ENCODE data around the gene FNDC10.
A peak's percentile ranks its signal among the peaks of the same experiment; 100 is the strongest.
"Not testable (repeated sequence)": the region's sequence is repeated elsewhere in the genome, so short reads cannot be mapped to it uniquely, and the experiment has no call there.

The FNDC10 gene

GRCh38 chr1:1599935-1600860, at the start of gene FNDC10:
Gene FNDC10, minus strand, starts transcription at chr1:1600135. Its CDS starts 120 bp downstream, at chr1:1600015.
- DNase-seq = peak; percentile 34

GRCh38 chr1:1648265-1648664, 48.3 kb upstream of the FNDC10 start:
- DNase-seq = not testable (repeated sequence)

DNA sequence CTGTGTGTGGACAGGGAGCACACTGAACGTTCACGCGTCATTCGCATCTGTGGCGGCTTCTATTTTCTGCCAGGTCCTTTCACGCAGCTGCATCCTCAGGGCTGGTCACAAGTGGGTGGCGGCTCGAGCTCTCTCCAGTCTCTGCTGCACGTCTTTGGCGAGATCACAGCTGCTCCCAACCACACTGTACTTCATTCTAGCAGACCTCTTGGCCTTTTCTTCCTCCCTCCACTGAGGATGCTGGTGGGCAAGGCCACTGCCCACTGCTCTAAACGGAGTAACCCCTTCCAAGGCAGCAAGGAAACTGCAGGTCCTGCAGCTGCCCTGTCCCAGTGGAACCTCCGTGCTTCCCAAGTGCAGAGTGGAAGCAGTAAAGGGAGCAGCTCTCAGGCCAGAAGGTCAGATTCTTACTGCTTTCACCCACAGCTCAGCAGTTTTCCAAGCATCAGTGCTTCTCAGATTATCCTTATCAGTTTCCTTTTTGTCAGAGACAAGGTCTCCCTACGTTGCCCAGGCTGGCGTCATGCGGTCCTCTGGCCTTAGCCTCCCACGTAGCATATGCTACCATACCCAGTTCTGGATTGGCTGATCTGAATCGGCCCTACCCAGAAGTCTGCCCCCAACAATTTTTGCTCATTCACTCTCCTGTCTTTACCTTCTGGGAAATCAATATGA, 47.8 kb upstream of the FNDC10 start:
- not testable (repeated sequence) for DNase-seq

DNA sequence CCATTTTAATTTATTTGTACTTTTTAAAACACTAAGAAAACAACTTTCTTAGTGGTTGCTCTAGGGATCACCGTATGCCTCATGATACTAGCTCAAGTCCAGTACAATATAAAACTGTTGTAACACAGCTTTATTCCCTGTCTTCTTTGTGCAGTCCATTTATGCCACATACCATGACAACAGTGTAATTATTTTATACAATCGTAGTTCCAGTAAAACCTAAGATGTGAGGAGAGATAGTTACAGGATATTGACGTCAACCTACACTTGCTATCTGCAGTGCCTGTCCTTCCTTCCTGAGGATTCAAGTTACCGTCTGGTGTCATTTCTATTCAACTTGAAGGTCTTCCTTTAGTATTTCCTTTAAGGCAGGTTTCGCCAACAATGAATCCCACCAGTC, 46.4 kb upstream of the FNDC10 start:
- not testable (repeated sequence) for DNase-seq

- not testable (repeated sequence) for DNase-seq
Measured at GRCh38 chr1:1640711-1641461, 41.0 kb upstream of the FNDC10 start.

- DNase-seq = not testable (repeated sequence)
Measured at GRCh38 chr1:1640081-1640480, 40.1 kb upstream of the FNDC10 start.

DNA sequence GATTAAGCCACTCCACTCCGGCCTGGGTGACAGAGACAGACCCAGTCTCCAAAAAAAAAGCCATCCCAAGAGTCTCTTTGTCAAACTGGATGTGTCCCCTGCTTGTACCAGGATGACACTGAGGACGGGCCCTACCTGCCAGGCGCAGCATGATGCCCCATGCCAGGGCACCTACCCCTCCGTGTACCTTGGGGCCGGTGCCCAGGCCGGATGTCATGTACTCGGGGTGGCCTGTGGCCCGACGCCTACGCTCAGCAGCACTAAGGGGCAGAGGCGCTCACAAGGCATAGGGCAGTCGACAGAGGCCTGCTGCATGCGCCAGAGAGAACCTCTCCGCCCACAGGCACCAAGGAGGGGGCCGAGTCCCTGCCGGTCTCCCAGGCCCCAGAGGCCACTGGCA, 39.4 kb upstream of the FNDC10 start:
- not testable (repeated sequence) for DNase-seq

- not testable (repeated sequence) for DNase-seq
Measured at GRCh38 chr1:1638528-1638927, 38.6 kb upstream of the FNDC10 start.

- DNase-seq = not testable (repeated sequence)
Measured at GRCh38 chr1:1637479-1637875, 37.5 kb upstream of the FNDC10 start.

DNA sequence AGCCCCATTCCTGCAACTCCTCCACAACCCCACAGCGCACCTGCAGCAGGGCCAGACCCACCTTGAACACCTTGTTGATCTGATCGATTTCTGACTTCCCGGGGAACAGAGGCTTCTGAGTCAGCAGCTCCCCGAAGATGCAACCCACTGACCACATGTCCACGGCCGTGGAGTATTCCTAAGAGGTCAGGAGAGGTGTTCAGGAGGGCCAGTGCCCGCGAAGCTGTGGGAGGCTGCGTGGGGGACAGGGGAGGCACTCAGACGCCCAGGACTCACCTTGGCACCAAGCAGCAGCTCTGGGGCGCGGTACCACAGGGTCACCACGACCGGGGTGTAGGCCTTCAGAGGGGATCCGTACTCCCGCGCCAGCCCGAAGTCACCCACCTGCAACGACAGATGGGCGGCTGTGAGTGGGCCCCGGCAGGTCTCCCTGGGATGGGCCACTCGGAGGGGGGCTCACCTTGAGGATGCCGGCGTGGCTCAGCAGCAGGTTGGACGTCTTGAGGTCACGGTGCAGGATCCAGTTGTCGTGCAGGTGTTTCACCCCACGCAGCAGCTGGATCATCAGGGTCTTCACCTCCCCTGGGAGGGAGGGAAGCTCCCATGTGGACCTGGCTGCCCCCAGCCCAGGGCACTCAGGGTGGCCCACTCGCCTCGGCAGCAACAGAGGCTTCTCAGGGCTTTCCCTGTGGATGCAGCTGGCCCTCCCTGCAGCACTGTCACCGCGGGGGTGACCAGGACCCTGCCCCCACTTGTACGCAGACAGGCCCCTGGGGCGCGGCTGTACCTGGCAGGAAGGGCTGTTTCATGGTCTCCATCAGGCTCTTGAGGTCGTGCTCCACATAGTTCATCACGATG, 36.9 kb upstream of the FNDC10 start:
- DNase-seq = not testable (repeated sequence)

DNA sequence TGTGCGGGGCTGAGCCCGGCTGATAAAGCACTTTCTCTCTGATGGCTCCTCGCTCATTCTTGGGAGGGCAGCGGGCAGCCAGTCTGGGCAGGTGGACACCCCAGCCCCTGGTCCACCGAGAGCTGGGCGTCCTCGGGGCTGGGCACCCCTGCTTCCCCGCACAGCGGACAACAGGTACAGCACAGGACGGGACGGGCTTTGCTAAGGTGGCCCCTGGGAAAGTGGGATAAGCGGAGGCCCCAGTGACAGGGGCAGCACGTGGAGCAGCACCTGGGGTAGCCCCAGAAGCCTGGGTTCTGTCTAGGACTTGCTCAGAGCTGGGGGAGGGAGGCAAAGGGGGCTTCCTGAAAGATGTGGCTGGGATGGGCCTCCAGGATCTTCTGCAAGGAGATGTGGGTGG, 34.7 kb upstream of the FNDC10 start:
- DNase-seq = not testable (repeated sequence)

DNA sequence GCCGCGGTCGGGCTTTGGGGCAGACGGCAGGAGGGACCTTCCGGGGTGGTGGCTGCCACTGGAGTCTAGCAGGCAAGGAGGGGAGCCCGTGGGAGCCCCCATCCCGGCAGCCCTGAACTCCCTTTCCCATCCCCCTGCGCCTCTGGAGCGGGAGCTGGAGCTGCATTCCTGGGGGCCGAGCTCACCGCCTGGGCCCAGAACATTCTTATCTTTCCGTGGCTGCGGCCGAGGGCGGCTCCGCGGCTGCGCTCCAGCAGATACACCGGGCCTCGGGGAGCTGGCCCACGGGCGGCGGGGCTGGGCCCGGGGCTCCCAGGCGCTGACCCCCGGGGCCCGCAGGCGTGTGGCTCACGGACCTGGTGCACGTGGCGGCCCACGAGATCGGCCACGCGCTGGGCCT, 33.5 kb upstream of the FNDC10 start:
- not testable (repeated sequence) for DNase-seq

GRCh38 chr1:1631782-1632420, 32.0 kb upstream of the FNDC10 start, which contains the start of gene MMP23B:
Gene MMP23B, plus strand, starts transcription at chr1:1632173. Its CDS starts 46 bp downstream, at chr1:1632219.
- DNase-seq = peak; percentile 53

DNA sequence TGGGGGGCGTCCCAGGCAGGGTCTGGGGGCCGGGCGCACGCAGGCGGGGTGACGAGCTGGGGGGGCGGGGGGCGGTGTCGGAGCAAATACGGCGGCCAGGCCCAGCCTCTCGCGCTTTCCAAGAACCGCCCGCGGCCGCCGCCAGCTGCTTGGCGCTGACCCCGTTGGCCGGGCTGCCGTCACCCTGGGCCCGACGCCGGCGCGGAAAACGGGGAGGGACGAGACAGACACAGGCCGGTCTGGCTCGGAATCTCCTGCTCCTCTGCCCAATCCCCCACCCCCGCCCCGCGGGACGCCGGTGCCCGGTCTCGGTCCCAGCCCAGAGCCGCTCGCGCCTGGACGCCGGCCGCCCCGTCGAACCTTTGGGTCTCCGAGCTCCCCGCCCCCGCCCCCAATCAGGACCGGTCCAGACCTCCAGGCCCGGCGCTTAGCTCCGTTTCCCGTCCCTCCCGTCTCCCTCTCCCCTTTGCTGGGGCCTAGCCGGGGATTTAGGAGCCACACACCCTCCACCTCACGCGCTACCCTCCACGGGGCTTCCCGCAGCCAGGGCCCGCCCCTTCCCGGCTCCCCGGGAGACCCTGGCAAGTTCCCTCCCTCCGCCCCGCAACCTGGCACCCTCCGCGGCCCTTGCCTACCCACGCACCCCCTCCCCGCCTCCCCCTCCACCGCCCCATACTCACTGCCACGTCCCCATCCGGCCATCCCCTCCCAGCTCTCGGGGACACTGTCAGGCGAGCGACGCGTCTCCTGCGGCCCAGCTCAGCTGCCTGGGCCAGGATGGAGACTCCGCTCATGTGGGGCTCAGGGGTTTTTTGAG, 31.2 kb upstream of the FNDC10 start:
- peak; percentile 37 for DNase-seq

DNA sequence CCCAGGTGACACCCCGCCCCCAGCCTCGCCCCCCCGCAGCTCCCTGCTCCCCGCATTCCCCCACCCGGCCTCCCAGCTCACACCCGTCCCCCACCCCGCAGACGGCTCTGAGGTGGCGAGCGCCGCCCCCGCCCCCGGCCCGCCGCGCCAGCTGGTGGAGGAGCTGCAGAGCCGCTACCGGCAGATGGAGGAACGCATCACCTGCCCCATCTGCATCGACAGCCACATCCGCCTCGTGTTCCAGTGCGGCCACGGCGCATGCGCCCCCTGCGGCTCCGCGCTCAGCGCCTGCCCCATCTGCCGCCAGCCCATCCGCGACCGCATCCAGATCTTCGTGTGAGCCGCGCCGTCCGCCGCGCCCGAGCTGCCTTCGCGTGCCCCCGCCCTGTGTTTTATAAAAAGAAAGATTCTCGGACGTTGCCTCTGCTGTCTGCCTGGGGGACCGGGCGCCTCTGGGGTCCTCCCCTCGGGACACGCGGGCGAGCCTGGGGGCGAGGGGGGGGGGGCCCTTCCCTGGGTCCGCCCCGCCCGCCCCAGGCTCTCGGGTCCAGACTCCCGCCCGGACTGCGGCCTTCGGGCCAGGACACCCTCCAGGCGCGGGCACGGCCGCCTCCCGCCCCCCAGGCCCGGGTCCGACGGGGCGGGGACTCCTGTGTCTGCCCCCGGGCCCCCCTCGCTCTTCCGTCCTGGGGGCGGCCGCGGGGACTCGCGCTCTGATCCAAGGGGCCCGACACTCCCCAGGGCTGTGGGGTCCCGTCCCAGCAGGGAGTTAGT, 30.4 kb upstream of the FNDC10 start:
- DNase-seq = peak; percentile 92

- peak; percentile 86 for DNase-seq
Measured at GRCh38 chr1:1629430-1630190, 29.7 kb upstream of the FNDC10 start.

DNA sequence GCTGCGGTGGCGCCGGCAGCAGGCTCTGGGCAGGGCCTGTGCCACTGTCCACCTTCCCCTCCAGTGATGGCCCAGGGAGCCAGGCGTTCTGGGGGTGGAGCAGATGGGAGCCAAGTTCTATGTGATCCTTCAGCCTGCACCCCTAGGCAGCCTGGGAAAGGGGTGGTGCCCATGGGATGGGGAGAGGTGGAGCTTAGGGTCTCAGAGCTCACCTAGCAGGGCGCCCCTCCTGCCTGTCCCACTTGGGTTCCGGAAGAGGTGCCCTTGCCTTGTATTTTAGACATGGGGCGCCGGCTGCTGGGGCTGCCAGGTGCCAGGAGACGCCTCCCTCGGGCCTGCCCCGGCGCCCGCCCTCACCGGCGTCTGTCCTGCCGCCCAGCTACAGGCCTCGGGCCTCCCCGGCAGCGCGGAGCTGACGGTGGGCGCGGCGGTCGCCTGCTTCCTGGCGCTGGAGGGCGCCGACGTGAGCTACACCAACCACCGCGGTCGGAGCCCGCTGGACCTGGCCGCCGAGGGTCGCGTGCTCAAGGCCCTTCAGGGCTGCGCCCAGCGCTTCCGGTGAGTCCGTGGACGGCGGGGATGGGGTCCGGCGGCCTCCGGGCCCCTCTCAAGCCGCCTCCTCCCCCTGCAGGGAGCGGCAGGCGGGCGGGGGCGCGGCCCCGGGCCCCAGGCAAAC, 29.0 kb upstream of the FNDC10 start:
- peak; percentile 82 for DNase-seq

All from NCI-H69 (cell line).